ENCODE data around the gene LRP1B. TPM values are rescaled to one million over a fixed set of nuclear protein-coding genes. Genes with fewer than 3 reads are reported as not detected.

The LRP1B gene
- total and polyA plus RNA-seq, 7 experiments from 2014 or later = 0.10 TPM; not detected in 6

GRCh38 chr2:141313972-141314371 is 816.8 kb downstream of the LRP1B start:
- Mint-ChIP-seq H3K4me1 (no peaks in the 10 kb centered on the region), H3K27ac (no peak overlapping the region), H3K27me3 (no peaks in the 10 kb centered on the region), H3K4me3 (no peak overlapping the region), H3K9me3 (peaks cover 0 to 16% (median 2%) of the 10 kb centered on the region in 11 donors), H3K36me3 (no peaks in the 10 kb centered on the region)
- no peak for DNase-seq
- ChIA-PET POLR2A (no interaction called here), CTCF (no interaction called here)
- Histone ChIP-seq H3K36me3 (ENCODE audit: control insufficient read depth in 2 of 3, insufficient read depth in 3 of 3, low read length in 3 of 3) (no peaks in the 10 kb centered on the region), H3K9me3 (ENCODE audit: control insufficient read depth in 2 of 3, low read length in 3 of 3) (no peaks in the 10 kb centered on the region), H3K27me3 (ENCODE audit: control insufficient read depth in 2 of 2, insufficient read depth in 2 of 2, low read length in 2 of 2) (no peaks in the 10 kb centered on the region), H3K27ac (ENCODE audit: low read depth, low read length) (no peak overlapping the region), H3K4me1 (ENCODE audit: control insufficient read depth in 2 of 2, insufficient read depth in 2 of 2, low read length in 2 of 2) (no peaks in the 10 kb centered on the region), H3K4me3 (ENCODE audit: low read length) (no peak overlapping the region)
- ATAC-seq = no peak
- intact Hi-C loops (cut with micrococcal nuclease) = no loop called here

GRCh38 chr2:141311430-141311829 is 819.4 kb downstream of the LRP1B start:
- no peaks in the 10 kb centered on the region for H3K9me3 ChIP-seq (ENCODE audit: control insufficient read depth in 2 of 3, low read length in 3 of 3)
- H3K36me3 ChIP-seq (ENCODE audit: control insufficient read depth in 2 of 3, insufficient read depth in 3 of 3, low read length in 3 of 3) = no peaks in the 10 kb centered on the region
- Mint-ChIP-seq H3K4me1 (no peaks in the 10 kb centered on the region), H3K36me3 (no peaks in the 10 kb centered on the region), H3K4me3 (no peak overlapping the region), H3K27ac (no peak overlapping the region), H3K27me3 (no peaks in the 10 kb centered on the region), H3K9me3 (peaks cover 0 to 19% (median 4%) of the 10 kb centered on the region in 11 donors)
- ATAC-seq (no peak), DNase-seq (no peak)
- H3K4me3 ChIP-seq (ENCODE audit: low read length) = no peak overlapping the region
- intact Hi-C loops (cut with micrococcal nuclease) = no loop called here
- H3K4me1 ChIP-seq (ENCODE audit: control insufficient read depth in 2 of 2, insufficient read depth in 2 of 2, low read length in 2 of 2) = no peaks in the 10 kb centered on the region
- no peaks in the 10 kb centered on the region for H3K27me3 ChIP-seq (ENCODE audit: control insufficient read depth in 2 of 2, insufficient read depth in 2 of 2, low read length in 2 of 2)
- no peak overlapping the region for H3K27ac ChIP-seq (ENCODE audit: low read depth, low read length)
- CTCF ChIA-PET = no interaction called here
- POLR2A ChIA-PET = no interaction called here

DNA sequence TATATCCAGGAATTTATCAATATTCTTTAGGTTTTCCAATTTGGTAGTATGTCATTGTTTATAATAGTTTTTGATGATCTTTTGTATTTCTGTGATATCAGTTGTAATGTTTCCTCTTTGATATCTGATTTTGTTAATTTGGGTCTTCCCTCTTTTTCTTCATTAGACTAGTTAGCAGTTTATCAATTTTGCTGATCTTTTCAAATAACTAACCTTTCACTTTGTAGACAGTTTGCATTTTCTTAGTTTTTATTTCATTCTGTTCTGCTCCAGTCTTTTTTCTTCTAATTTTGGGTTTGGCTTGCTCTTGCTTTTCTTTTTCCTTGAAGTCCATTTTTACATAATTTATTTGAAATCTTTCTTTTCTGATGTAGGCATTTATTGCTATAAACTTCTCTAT is 824.4 kb downstream of the LRP1B start:
- Histone ChIP-seq H3K27ac (ENCODE audit: low read depth, low read length) (no peak overlapping the region), H3K27me3 (ENCODE audit: control insufficient read depth in 2 of 2, insufficient read depth in 2 of 2, low read length in 2 of 2) (no peaks in the 10 kb centered on the region), H3K9me3 (ENCODE audit: control insufficient read depth in 2 of 3, low read length in 3 of 3) (no peaks in the 10 kb centered on the region), H3K4me1 (ENCODE audit: control insufficient read depth in 2 of 2, insufficient read depth in 2 of 2, low read length in 2 of 2) (no peaks in the 10 kb centered on the region), H3K4me3 (ENCODE audit: low read length) (no peak overlapping the region), H3K36me3 (ENCODE audit: control insufficient read depth in 2 of 3, insufficient read depth in 3 of 3, low read length in 3 of 3) (no peaks in the 10 kb centered on the region)
- Mint-ChIP-seq H3K27me3 (no peaks in the 10 kb centered on the region), H3K4me1 (no peaks in the 10 kb centered on the region), H3K4me3 (no peak overlapping the region), H3K36me3 (no peaks in the 10 kb centered on the region), H3K27ac (no peak overlapping the region), H3K9me3 (peaks cover 0 to 31% (median 4%) of the 10 kb centered on the region in 11 donors)
- ChIA-PET POLR2A (no interaction called here), CTCF (no interaction called here)
- DNase-seq = no peak
- intact Hi-C loops (cut with micrococcal nuclease) = loop anchor here in 1 of 2 donors (10.0 kb wide), 1 partner anchor 552 kb away; no protein-coding TSS in a partner anchor
- ATAC-seq = no peak

DNA sequence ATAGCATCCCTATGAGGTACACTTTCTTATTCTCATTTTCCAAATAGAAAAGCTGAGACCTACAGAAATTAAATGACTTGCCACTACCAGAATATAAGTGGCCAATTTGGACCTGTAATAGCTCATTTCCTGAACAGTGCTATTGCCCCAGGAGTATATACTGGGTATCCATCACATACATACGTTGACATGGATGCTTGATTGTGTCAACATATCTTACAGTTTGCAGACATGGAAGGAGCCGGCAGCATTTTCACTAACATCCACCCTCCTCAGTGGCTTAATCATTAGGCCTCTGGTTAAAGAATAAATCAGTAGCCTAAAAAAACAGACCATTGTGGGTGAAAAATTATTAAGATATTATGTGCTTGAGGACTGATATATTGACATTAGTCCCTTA is 829.3 kb downstream of the LRP1B start:
- H3K27me3 ChIP-seq (ENCODE audit: control insufficient read depth in 2 of 2, insufficient read depth in 2 of 2, low read length in 2 of 2) = no peaks in the 10 kb centered on the region
- POLR2A ChIA-PET = no interaction called here
- intact Hi-C loops (cut with micrococcal nuclease) = loop anchor here in 1 of 2 donors (10.0 kb wide), 1 partner anchor 547 kb away; no protein-coding TSS in a partner anchor

DNA sequence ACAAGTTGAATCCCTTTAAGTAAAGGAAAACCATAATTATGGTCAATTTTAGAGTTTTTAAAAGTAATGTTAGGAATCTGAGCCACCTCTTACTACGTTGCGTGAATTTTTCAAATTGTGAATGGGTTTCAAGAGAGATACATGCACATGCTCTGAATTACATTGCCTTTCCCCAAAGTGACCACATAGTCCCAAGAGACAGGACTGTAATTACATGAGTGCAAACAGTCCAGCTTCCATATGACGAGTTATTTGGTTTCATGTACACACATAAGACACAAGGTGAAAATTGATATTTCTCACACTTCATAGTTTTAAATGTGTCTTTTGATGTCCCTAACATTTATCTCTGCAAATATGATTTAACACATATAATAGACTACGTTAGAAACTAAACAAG is 850.8 kb downstream of the LRP1B start:
- H3K27me3 ChIP-seq (ENCODE audit: control insufficient read depth in 2 of 2, insufficient read depth in 2 of 2, low read length in 2 of 2) = no peaks in the 10 kb centered on the region
- CTCF ChIA-PET = no interaction called here
- H3K27me3 Mint-ChIP-seq = no peaks in the 10 kb centered on the region

More for the DNA sequence above, 829.3 kb downstream of the LRP1B start:
- H3K36me3 ChIP-seq (ENCODE audit: control insufficient read depth in 2 of 3, insufficient read depth in 3 of 3, low read length in 3 of 3) = no peaks in the 10 kb centered on the region
- no peak overlapping the region for H3K27ac ChIP-seq (ENCODE audit: low read depth, low read length)
- DNase-seq = no peak
- Mint-ChIP-seq H3K27ac (no peak overlapping the region), H3K4me1 (no peaks in the 10 kb centered on the region), H3K27me3 (no peaks in the 10 kb centered on the region), H3K36me3 (no peaks in the 10 kb centered on the region), H3K4me3 (no peak overlapping the region), H3K9me3 (peaks cover 0 to 18% (median 7%) of the 10 kb centered on the region in 11 donors)
- H3K4me3 ChIP-seq (ENCODE audit: low read length) = no peak overlapping the region
- no peak for ATAC-seq
- no peaks in the 10 kb centered on the region for H3K9me3 ChIP-seq (ENCODE audit: control insufficient read depth in 2 of 3, low read length in 3 of 3)
- no peaks in the 10 kb centered on the region for H3K4me1 ChIP-seq (ENCODE audit: control insufficient read depth in 2 of 2, insufficient read depth in 2 of 2, low read length in 2 of 2)
- CTCF ChIA-PET = no interaction called here

GRCh38 chr2:141271346-141271745 is 859.5 kb downstream of the LRP1B start:
- CTCF ChIA-PET = no interaction called here
- Histone ChIP-seq H3K9me3 (ENCODE audit: control insufficient read depth in 2 of 3, low read length in 3 of 3) (no peaks in the 10 kb centered on the region), H3K4me3 (ENCODE audit: low read length) (no peak overlapping the region), H3K27ac (ENCODE audit: low read depth, low read length) (no peak overlapping the region), H3K27me3 (ENCODE audit: control insufficient read depth in 2 of 2, insufficient read depth in 2 of 2, low read length in 2 of 2) (no peaks in the 10 kb centered on the region), H3K4me1 (ENCODE audit: control insufficient read depth in 2 of 2, insufficient read depth in 2 of 2, low read length in 2 of 2) (no peaks in the 10 kb centered on the region), H3K36me3 (ENCODE audit: control insufficient read depth in 2 of 3, insufficient read depth in 3 of 3, low read length in 3 of 3) (no peaks in the 10 kb centered on the region)
- Mint-ChIP-seq H3K9me3 (peaks cover 2 to 42% (median 8%) of the 10 kb centered on the region in 11 donors), H3K36me3 (no peaks in the 10 kb centered on the region), H3K4me3 (no peak overlapping the region), H3K27ac (no peak overlapping the region), H3K27me3 (no peaks in the 10 kb centered on the region), H3K4me1 (no peaks in the 10 kb centered on the region)
- ATAC-seq (no peak), DNase-seq (no peak)
- intact Hi-C loops (cut with micrococcal nuclease) = no loop called here
- POLR2A ChIA-PET = no interaction called here

More for the DNA sequence above, 850.8 kb downstream of the LRP1B start:
- H3K4me1 Mint-ChIP-seq = no peaks in the 10 kb centered on the region
- no peaks in the 10 kb centered on the region for H3K9me3 ChIP-seq (ENCODE audit: control insufficient read depth in 2 of 3, low read length in 3 of 3)
- H3K36me3 ChIP-seq (ENCODE audit: control insufficient read depth in 2 of 3, insufficient read depth in 3 of 3, low read length in 3 of 3) = no peaks in the 10 kb centered on the region
- POLR2A ChIA-PET = no interaction called here
- H3K27ac ChIP-seq (ENCODE audit: low read depth, low read length) = no peak overlapping the region
- peaks cover 0 to 22% (median 3%) of the 10 kb centered on the region in 11 donors for H3K9me3 Mint-ChIP-seq
- H3K27ac Mint-ChIP-seq = no peak overlapping the region
- H3K4me1 ChIP-seq (ENCODE audit: control insufficient read depth in 2 of 2, insufficient read depth in 2 of 2, low read length in 2 of 2) = no peaks in the 10 kb centered on the region
- no peaks in the 10 kb centered on the region for H3K36me3 Mint-ChIP-seq
- no peak for DNase-seq
- no peak overlapping the region for H3K4me3 Mint-ChIP-seq
- no peak overlapping the region for H3K4me3 ChIP-seq (ENCODE audit: low read length)
- intact Hi-C loops (cut with micrococcal nuclease) = no loop called here
- ATAC-seq = no peak

DNA sequence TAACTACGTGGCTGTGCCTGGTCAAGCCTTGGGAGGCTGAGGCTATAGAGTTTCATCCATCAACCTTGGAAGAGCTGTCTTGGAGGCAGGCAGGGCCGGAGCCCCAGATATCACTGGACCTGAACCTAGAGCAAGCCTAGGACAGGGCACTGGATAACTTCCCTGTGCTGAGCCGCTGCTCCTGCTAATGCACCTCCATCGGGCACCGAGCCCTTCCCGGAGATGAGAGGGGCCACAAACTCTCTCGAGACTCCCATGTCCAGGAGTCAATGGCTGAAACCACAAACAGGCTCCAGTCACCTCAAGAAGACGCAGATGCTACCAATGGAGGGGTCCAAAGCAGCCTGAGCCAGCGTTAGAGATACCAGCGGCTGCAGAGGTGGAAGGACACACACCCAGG is 866.0 kb downstream of the LRP1B start:
- Mint-ChIP-seq H3K4me3 (no peak overlapping the region), H3K9me3 (peaks cover 0 to 26% (median 6%) of the 10 kb centered on the region in 11 donors), H3K4me1 (no peaks in the 10 kb centered on the region), H3K27me3 (no peaks in the 10 kb centered on the region), H3K27ac (no peak overlapping the region), H3K36me3 (no peaks in the 10 kb centered on the region)
- Histone ChIP-seq H3K4me1 (ENCODE audit: control insufficient read depth in 2 of 2, insufficient read depth in 2 of 2, low read length in 2 of 2) (no peaks in the 10 kb centered on the region), H3K4me3 (ENCODE audit: low read length) (no peak overlapping the region), H3K36me3 (ENCODE audit: control insufficient read depth in 2 of 3, insufficient read depth in 3 of 3, low read length in 3 of 3) (no peaks in the 10 kb centered on the region), H3K9me3 (ENCODE audit: control insufficient read depth in 2 of 3, low read length in 3 of 3) (no peaks in the 10 kb centered on the region), H3K27me3 (ENCODE audit: control insufficient read depth in 2 of 2, insufficient read depth in 2 of 2, low read length in 2 of 2) (no peaks in the 10 kb centered on the region), H3K27ac (ENCODE audit: low read depth, low read length) (no peak overlapping the region)
- DNase-seq = no peak
- CTCF ChIA-PET = no interaction called here
- ATAC-seq = no peak
- intact Hi-C loops (cut with micrococcal nuclease) = no loop called here
- POLR2A ChIA-PET = no interaction called here

All from naive thymus-derived CD4-positive, alpha-beta T cell (primary cell).